ENCODE data around the gene BIRC3. TPM values are rescaled to one million over a fixed set of nuclear protein-coding genes. Genes with fewer than 3 reads are reported as not detected.

BIRC3 gene
- total RNA-seq, 1 experiment from 2014 or later = 4.8 TPM

DNA sequence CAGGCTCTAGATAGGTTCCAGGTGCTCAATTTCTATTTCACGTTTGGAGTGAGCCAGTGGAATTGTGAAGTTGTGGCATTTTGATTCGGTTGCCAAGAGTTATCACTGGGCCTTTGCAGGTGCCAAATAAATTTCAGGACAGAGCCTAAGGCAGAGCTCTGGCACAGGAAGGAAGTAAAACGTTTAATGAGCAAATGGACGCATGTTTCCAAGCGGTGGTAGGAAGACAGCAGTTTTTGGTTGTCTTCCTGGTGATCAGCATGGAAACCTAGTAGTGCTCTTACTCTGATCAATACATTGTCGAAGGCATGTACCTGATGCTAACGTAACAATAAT, 452 bp downstream of the BIRC3 start:
- ChIA-PET CTCF (no interaction called here), POLR2A (ENCODE audit: unreplicated experiment) (no interaction called here)
- H4K20me1 ChIP-seq (ENCODE audit: insufficient read depth) = no peaks in the 10 kb centered on the region
- peaks cover 29% of the 10 kb centered on the region for H3K4me1 ChIP-seq (replicated peaks; ENCODE audit: insufficient read depth)
- peak overlapping the region; percentile 67 for H3K4me3 ChIP-seq
- H3K4me2 ChIP-seq = peak overlapping the region; percentile 78
- H3K27me3 ChIP-seq (ENCODE audit: insufficient read depth, low read depth) = no peaks in the 10 kb centered on the region
- H3F3A ChIP-seq (ENCODE audit: insufficient read depth, low read depth) = peaks cover 19% of the 10 kb centered on the region
- BruUV-seq (replicated peaks) = TSS peak; percentile 76
- no peak for TF ChIP-seq EZH2 (IDR thresholded peaks at IDR 0.05; ENCODE audit: low read depth)
- intact Hi-C loops (cut with micrococcal nuclease; ENCODE audit: unreplicated experiment) = loop anchor here (1.0 kb wide), 1 partner anchor 28 kb away; no protein-coding TSS in a partner anchor
- H3K27ac ChIP-seq = peak overlapping the region; percentile 80
- H3K9me3 ChIP-seq (ENCODE audit: insufficient read depth, low read depth) = no peaks in the 10 kb centered on the region
- peak overlapping the region; percentile 86 for H2AFZ ChIP-seq
- H3K9me2 ChIP-seq (ENCODE audit: insufficient read depth) = no peaks in the 10 kb centered on the region
- 0 out of 2 replicates have a peak, but pooled peaks cover 4% of the 10 kb centered on the region for H3K79me2 ChIP-seq (ENCODE audit: low read depth)
- DNase-seq = no peak
- H3K36me3 ChIP-seq (ENCODE audit: low read depth) = 0 out of 2 replicates have a peak, but pooled peaks cover 8% of the 10 kb centered on the region

GRCh38 chr11:102318469-102318868, 1.2 kb downstream of the BIRC3 start:
- H4K20me1 ChIP-seq (ENCODE audit: insufficient read depth) = no peaks in the 10 kb centered on the region
- ChIA-PET CTCF (no interaction called here), POLR2A (ENCODE audit: unreplicated experiment) (no interaction called here)
- intact Hi-C loops (cut with micrococcal nuclease; ENCODE audit: unreplicated experiment) = no loop called here
- H3K36me3 ChIP-seq (ENCODE audit: low read depth) = 0 out of 2 replicates have a peak, but pooled peaks cover 8% of the 10 kb centered on the region
- H3K9me2 ChIP-seq (ENCODE audit: insufficient read depth) = no peaks in the 10 kb centered on the region
- no peaks in the 10 kb centered on the region for H3K9me3 ChIP-seq (ENCODE audit: insufficient read depth, low read depth)
- TF ChIP-seq EZH2 (IDR thresholded peaks at IDR 0.05; ENCODE audit: low read depth) = no peak
- TF ChIP-seq, protein P1, sequence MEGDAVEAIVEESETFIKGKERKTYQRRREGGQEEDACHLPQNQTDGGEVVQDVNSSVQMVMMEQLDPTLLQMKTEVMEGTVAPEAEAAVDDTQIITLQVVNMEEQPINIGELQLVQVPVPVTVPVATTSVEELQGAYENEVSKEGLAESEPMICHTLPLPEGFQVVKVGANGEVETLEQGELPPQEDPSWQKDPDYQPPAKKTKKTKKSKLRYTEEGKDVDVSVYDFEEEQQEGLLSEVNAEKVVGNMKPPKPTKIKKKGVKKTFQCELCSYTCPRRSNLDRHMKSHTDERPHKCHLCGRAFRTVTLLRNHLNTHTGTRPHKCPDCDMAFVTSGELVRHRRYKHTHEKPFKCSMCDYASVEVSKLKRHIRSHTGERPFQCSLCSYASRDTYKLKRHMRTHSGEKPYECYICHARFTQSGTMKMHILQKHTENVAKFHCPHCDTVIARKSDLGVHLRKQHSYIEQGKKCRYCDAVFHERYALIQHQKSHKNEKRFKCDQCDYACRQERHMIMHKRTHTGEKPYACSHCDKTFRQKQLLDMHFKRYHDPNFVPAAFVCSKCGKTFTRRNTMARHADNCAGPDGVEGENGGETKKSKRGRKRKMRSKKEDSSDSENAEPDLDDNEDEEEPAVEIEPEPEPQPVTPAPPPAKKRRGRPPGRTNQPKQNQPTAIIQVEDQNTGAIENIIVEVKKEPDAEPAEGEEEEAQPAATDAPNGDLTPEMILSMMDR (conservative IDR thresholded peaks at IDR 0.05) = no peak
- H3K27ac ChIP-seq = 0 out of 2 replicates have a peak overlapping the region, but pooled peaks have one; percentile 80
- no peak for DNase-seq
- H3K4me1 ChIP-seq (replicated peaks; ENCODE audit: insufficient read depth) = peaks cover 37% of the 10 kb centered on the region
- peak overlapping the region; percentile 78; the same call in 1 of the 2 replicates for H3K4me2 ChIP-seq
- H2AFZ ChIP-seq = no peak overlapping the region
- BruUV-seq (replicated peaks) = no TSS peak
- H3K79me2 ChIP-seq (ENCODE audit: low read depth) = 0 out of 2 replicates have a peak, but pooled peaks cover 4% of the 10 kb centered on the region
- no peaks in the 10 kb centered on the region for H3K27me3 ChIP-seq (ENCODE audit: insufficient read depth, low read depth)
- H3K4me3 ChIP-seq = no peak overlapping the region
- peaks cover 19% of the 10 kb centered on the region for H3F3A ChIP-seq (ENCODE audit: insufficient read depth, low read depth)

DNA sequence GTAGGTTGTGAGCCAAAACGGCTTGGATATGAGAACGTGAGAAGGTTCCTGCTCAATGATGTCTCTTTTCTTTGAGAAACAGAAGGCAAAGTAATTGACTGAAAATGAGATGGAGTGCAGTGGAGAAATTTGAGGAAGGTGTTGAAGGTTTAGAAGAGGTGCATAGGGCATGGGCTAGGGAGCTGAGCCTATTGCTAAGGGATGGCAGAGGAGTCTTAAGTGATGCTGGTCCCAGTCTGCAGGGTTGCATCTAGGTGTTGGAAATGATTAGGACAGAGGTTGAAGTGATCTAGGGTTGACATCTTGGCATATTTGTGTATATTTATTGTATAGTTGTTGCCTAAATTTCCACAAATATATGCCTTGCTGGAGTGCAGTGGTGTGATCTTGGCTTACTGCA, 2.3 kb downstream of the BIRC3 start:
- H3K4me3 ChIP-seq = no peak overlapping the region
- peak in 1 of 2 experiments; percentile 32 for DNase-seq
- CTCF ChIA-PET = no interaction called here

More for the DNA sequence above, 2.3 kb downstream of the BIRC3 start:
- intact Hi-C loops (cut with micrococcal nuclease; ENCODE audit: unreplicated experiment) = no loop called here
- Histone ChIP-seq H3K27me3 (ENCODE audit: insufficient read depth, low read depth) (no peaks in the 10 kb centered on the region), H2AFZ (no peak overlapping the region), H3K9me3 (ENCODE audit: insufficient read depth, low read depth) (no peaks in the 10 kb centered on the region), H3K4me2 (no peak overlapping the region), H3K79me2 (ENCODE audit: low read depth) (0 out of 2 replicates have a peak, but pooled peaks cover 4% of the 10 kb centered on the region), H3K27ac (no peak overlapping the region), H4K20me1 (ENCODE audit: insufficient read depth) (no peaks in the 10 kb centered on the region), H3K9me2 (ENCODE audit: insufficient read depth) (no peaks in the 10 kb centered on the region), H3K36me3 (ENCODE audit: low read depth) (0 out of 2 replicates have a peak, but pooled peaks cover 8% of the 10 kb centered on the region), H3K4me1 (replicated peaks; ENCODE audit: insufficient read depth) (peaks cover 42% of the 10 kb centered on the region), H3F3A (ENCODE audit: insufficient read depth, low read depth) (peaks cover 26% of the 10 kb centered on the region)
- POLR2A ChIA-PET (ENCODE audit: unreplicated experiment) = no interaction called here
- TF ChIP-seq, protein P1 (conservative IDR thresholded peaks at IDR 0.05) = no peak
- no peak for TF ChIP-seq EZH2 (IDR thresholded peaks at IDR 0.05; ENCODE audit: low read depth)
- BruUV-seq (replicated peaks) = no TSS peak
